Glutamatergic neuron (in vitro differentiated cells): ENCODE measurements around the gene ADGRG6. TPM values are rescaled to one million over a fixed set of nuclear protein-coding genes. Genes with fewer than 3 reads are reported as not detected.

Experiments used
- DNase-seq: peaks from one replicate; pipeline ENCODE4 v3.0.0; 2022
- H3K27ac Mint-ChIP-seq: one replicate; pipeline ENCODE4 v1.8.0; 2020; ENCODE audit warnings: mild to moderate bottlenecking, mixed read lengths, inconsistent platforms; ENCODE audit not compliant: unreplicated experiment
- H3K27me3 Mint-ChIP-seq: one replicate; pipeline ENCODE4 v1.8.0; 2020; ENCODE audit warnings: mild to moderate bottlenecking, moderate library complexity, mixed read lengths, inconsistent platforms; ENCODE audit not compliant: unreplicated experiment
- H3K36me3 Mint-ChIP-seq: one replicate; pipeline ENCODE4 v1.8.0; 2020; ENCODE audit warnings: mild to moderate bottlenecking, mixed read lengths, inconsistent platforms; ENCODE audit not compliant: unreplicated experiment
- H3K4me1 Mint-ChIP-seq: one replicate; pipeline ENCODE4 v1.8.0; 2020; ENCODE audit warnings: mild to moderate bottlenecking, low read depth, mixed read lengths, inconsistent platforms; ENCODE audit not compliant: unreplicated experiment
- H3K4me3 Mint-ChIP-seq: one replicate; pipeline ENCODE4 v1.8.0; 2020; ENCODE audit warnings: mild to moderate bottlenecking, mixed read lengths, inconsistent platforms; ENCODE audit not compliant: unreplicated experiment
- H3K9me3 Mint-ChIP-seq: one replicate; pipeline ENCODE4 v1.8.0; 2020; ENCODE audit warnings: mild to moderate bottlenecking, moderate library complexity, mixed read lengths, inconsistent platforms; ENCODE audit not compliant: unreplicated experiment
- total RNA-seq: library from RNA; stranded (reverse); fragmentation: NEBNext Ultra II Directional; extraction: Animal tissue kit (Norgen Biotek cat#: 25700); gene quantifications from one replicate; pipeline ENCODE4 v1.2.1, GENCODE V29; 2021; ENCODE audit not compliant: unreplicated experiment
- TF ChIP-seq, protein P1 (sequence below): fragments of 200-600 bp; sonication (generic); IDR thresholded peaks from one replicate; pipeline ENCODE4 v1.5.0; 2021; ENCODE audit not compliant: partially characterized antibody, unreplicated experiment

ADGRG6 gene
- total RNA-seq, 1 donor from 2014 or later: not detected

DNA sequence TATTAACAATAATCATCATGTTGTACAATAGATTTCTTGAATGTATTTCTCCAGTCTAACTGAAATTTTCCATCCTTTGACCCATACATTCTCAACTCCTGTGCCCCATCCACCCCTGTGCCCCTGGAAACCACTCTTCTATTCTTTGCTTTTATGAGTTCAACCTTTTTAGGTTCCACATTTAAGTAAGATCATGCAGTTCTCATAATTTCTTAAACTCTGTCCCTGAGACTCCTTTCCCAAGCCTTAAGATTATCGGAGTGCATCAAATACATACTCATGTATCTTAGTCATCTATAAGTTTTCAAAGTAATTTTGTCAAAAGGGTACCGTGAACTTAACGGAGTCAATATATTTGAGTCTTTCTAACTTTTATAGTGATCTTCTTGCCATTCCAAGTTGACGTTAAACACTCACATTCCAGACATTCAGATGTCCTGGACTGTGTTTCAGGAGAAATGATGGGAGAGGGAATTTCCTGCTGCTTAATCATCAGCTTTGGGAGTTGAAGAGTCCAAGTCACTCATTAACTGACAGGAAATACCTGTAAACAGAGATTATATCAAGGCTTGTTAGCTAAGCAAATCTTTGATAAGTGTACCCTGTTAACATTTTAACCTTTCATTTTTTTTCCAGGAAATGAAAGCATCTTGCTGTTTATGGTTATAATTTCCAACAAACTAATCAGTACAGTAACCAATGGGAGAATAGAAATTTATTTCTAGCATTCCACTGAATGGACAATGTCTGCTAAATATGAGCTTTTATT lies 73.3 kb downstream of the ADGRG6 start:
- peaks cover 14% of the 10 kb centered on the region for H3K4me1 Mint-ChIP-seq

DNA sequence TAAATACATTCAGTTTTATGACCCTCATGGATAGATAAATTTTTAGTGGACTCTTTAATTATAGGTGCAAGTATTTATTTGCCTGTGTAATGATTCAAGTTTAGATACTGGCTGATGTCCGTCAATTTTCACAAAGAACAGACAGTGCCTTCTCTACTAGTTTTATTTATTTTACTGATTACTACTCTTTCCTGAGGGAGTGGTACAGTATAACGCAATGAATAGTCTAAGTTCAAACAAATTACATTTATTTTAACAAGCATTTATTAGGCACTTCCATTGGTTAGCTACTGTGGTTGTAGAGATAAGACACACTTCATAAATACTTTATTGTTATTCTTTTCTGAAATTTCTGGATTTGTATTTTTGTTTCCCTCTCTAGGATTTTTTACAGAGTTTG lies 74.3 kb downstream of the ADGRG6 start:
- H3K36me3 Mint-ChIP-seq: no peaks in the 10 kb centered on the region
- TF ChIP-seq, protein P1, sequence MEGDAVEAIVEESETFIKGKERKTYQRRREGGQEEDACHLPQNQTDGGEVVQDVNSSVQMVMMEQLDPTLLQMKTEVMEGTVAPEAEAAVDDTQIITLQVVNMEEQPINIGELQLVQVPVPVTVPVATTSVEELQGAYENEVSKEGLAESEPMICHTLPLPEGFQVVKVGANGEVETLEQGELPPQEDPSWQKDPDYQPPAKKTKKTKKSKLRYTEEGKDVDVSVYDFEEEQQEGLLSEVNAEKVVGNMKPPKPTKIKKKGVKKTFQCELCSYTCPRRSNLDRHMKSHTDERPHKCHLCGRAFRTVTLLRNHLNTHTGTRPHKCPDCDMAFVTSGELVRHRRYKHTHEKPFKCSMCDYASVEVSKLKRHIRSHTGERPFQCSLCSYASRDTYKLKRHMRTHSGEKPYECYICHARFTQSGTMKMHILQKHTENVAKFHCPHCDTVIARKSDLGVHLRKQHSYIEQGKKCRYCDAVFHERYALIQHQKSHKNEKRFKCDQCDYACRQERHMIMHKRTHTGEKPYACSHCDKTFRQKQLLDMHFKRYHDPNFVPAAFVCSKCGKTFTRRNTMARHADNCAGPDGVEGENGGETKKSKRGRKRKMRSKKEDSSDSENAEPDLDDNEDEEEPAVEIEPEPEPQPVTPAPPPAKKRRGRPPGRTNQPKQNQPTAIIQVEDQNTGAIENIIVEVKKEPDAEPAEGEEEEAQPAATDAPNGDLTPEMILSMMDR: no peak
- H3K27me3 Mint-ChIP-seq: no peaks in the 10 kb centered on the region
- H3K27ac Mint-ChIP-seq: no peak overlapping the region
- no peak overlapping the region for H3K4me3 Mint-ChIP-seq
- H3K9me3 Mint-ChIP-seq: no peaks in the 10 kb centered on the region
- H3K4me1 Mint-ChIP-seq: peaks cover 14% of the 10 kb centered on the region
- DNase-seq: no peak

More for the DNA sequence above, 73.3 kb downstream of the ADGRG6 start:
- no peaks in the 10 kb centered on the region for H3K27me3 Mint-ChIP-seq
- H3K27ac Mint-ChIP-seq: no peak overlapping the region
- TF ChIP-seq, protein P1: no peak
- no peaks in the 10 kb centered on the region for H3K9me3 Mint-ChIP-seq
- no peak for DNase-seq
- no peaks in the 10 kb centered on the region for H3K36me3 Mint-ChIP-seq
- H3K4me3 Mint-ChIP-seq: no peak overlapping the region

DNA sequence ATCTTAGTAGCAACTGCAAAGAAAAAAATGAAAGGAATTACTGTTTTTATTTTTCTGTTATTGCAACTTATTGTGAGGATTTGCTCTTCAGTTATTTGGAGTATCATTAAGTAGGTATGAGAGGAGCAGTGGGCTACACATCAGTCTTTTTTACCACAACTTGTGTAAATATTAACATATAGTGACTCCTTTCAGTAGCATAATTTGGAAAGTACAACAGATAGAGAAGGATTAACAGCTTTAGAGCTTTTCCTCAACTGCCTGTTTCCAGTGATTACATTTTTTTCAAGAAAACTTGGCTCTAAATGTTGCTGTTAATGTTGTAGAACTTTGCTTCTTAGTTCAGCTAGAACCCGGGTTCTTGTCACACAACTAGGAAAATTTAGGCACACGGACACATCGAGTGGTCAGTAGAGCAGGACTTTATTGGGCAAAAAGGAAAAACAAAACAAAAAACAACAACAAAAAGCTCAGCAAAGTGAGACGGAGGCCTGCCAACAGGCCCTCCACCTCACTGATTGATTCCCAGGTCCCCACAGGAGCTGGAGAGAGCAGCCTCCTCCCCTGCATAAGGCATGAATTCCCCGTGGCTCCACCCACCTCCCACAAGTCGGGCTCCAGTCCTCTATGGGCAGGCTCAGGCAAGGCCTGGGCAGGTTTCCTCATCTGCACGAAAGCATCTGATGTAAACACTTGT lies 75.1 kb downstream of the ADGRG6 start:
- peak overlapping the region; percentile 77 for H3K27ac Mint-ChIP-seq
- H3K36me3 Mint-ChIP-seq: no peaks in the 10 kb centered on the region
- H3K4me1 Mint-ChIP-seq: peaks cover 14% of the 10 kb centered on the region
- H3K9me3 Mint-ChIP-seq: no peaks in the 10 kb centered on the region
- TF ChIP-seq, protein P1: no peak
- H3K27me3 Mint-ChIP-seq: no peaks in the 10 kb centered on the region
- H3K4me3 Mint-ChIP-seq: no peak overlapping the region
- DNase-seq: peak; percentile 56

DNA sequence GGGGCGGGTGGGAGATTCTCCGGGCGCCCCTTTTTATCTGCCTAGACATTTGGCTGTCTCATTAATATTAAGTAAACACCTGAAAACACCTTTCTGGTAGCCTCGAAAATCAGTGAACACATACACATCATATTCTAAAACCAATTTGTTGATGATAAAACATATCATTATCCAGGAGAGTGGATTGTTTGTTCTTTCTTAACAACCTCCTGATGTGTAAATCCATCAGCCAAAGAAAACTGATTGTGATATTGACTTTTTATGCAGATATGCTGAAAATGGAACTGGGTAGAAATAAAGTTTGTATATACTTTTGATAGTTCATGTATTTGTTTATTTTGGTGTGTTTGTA lies 75.7 kb downstream of the ADGRG6 start:
- Mint-ChIP-seq H3K4me3 (no peak overlapping the region), H3K27me3 (no peaks in the 10 kb centered on the region), H3K4me1 (peaks cover 14% of the 10 kb centered on the region), H3K27ac (no peak overlapping the region), H3K36me3 (no peaks in the 10 kb centered on the region), H3K9me3 (no peaks in the 10 kb centered on the region)
- DNase-seq: no peak
- TF ChIP-seq, protein P1: no peak
